IPS-NIHi7 (cell line): Measurements from ENCODE around the gene CTNNA3.

Source experiments
- DNase-seq: peaks from one replicate; pipeline ENCODE4 v3.0.0; 2012; ENCODE audit warnings: mixed read lengths; ENCODE audit errors: extremely low spot score

CTNNA3 gene

GRCh38 chr10:66537186-66537585 lies 1158.8 kb downstream of the CTNNA3 start:
- no peak for DNase-seq

- no peak for DNase-seq
Observed at GRCh38 chr10:66535439-66535838, 1160.6 kb downstream of the CTNNA3 start.

- no peak for DNase-seq
Observed at GRCh38 chr10:66534866-66535265, 1161.1 kb downstream of the CTNNA3 start.

- DNase-seq = no peak
Observed at GRCh38 chr10:66521506-66521905, 1174.5 kb downstream of the CTNNA3 start.

GRCh38 chr10:66519616-66520015 lies 1176.4 kb downstream of the CTNNA3 start:
- DNase-seq = no peak

GRCh38 chr10:66514666-66515065 lies 1181.3 kb downstream of the CTNNA3 start:
- DNase-seq = no peak

- DNase-seq = no peak
Observed at GRCh38 chr10:66513504-66513903, 1182.5 kb downstream of the CTNNA3 start.

GRCh38 chr10:66505003-66505657 lies 1190.9 kb downstream of the CTNNA3 start:
- DNase-seq = no peak

- DNase-seq = no peak
Observed at GRCh38 chr10:66501356-66501755, 1194.6 kb downstream of the CTNNA3 start.

- DNase-seq = no peak
Observed at GRCh38 chr10:66483966-66484365, 1212.0 kb downstream of the CTNNA3 start.

GRCh38 chr10:66472156-66472555 lies 1223.8 kb downstream of the CTNNA3 start:
- no peak for DNase-seq

GRCh38 chr10:66467042-66467441 lies 1229.0 kb downstream of the CTNNA3 start:
- no peak for DNase-seq

- no peak for DNase-seq
Observed at GRCh38 chr10:66466622-66467021, 1229.4 kb downstream of the CTNNA3 start.

GRCh38 chr10:66463611-66464010 lies 1232.4 kb downstream of the CTNNA3 start:
- no peak for DNase-seq

- DNase-seq = no peak
Observed at GRCh38 chr10:66457629-66458028, 1238.4 kb downstream of the CTNNA3 start.

- DNase-seq = no peak
Observed at GRCh38 chr10:66455304-66455703, 1240.7 kb downstream of the CTNNA3 start.

- DNase-seq = no peak
Observed at GRCh38 chr10:66440568-66440967, 1255.4 kb downstream of the CTNNA3 start.

- DNase-seq = no peak
Observed at GRCh38 chr10:66414943-66415342, 1281.1 kb downstream of the CTNNA3 start.

GRCh38 chr10:66405566-66405965 lies 1290.4 kb downstream of the CTNNA3 start:
- DNase-seq = no peak

- no peak for DNase-seq
Observed at GRCh38 chr10:66398669-66399068, 1297.3 kb downstream of the CTNNA3 start.

- no peak for DNase-seq
Observed at GRCh38 chr10:66394342-66395063, 1301.5 kb downstream of the CTNNA3 start.

- no peak for DNase-seq
Observed at GRCh38 chr10:66390926-66391325, 1305.1 kb downstream of the CTNNA3 start.

- DNase-seq = no peak
Observed at GRCh38 chr10:66381045-66381444, 1315.0 kb downstream of the CTNNA3 start.
